ENCODE results near the gene FOXP2.
"Not testable (repeated sequence)": the region's sequence is repeated elsewhere in the genome, so short reads cannot be mapped to it uniquely, and the experiment has no call there.

FOXP2 gene

DNA sequence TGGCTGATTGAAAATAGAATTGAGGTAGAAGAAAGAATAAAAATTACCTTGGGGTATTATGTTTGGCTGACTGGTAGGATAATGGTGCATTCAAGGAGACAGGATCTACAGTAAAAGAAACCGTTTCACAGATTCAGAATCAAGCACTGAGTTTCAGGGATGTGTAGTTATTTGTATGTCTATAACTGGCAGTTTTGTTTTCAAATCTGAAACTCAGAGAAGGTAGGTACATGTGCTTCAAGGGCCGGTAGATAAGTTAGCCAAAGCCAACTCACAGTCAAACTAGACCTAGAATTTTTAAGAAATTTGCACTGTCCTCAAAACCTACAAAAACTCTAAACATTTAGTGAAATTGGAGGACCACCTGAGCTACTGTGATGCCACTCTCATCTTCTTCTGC lies 191.5 kb downstream of the FOXP2 start:
- TF ChIP-seq, protein P1, sequence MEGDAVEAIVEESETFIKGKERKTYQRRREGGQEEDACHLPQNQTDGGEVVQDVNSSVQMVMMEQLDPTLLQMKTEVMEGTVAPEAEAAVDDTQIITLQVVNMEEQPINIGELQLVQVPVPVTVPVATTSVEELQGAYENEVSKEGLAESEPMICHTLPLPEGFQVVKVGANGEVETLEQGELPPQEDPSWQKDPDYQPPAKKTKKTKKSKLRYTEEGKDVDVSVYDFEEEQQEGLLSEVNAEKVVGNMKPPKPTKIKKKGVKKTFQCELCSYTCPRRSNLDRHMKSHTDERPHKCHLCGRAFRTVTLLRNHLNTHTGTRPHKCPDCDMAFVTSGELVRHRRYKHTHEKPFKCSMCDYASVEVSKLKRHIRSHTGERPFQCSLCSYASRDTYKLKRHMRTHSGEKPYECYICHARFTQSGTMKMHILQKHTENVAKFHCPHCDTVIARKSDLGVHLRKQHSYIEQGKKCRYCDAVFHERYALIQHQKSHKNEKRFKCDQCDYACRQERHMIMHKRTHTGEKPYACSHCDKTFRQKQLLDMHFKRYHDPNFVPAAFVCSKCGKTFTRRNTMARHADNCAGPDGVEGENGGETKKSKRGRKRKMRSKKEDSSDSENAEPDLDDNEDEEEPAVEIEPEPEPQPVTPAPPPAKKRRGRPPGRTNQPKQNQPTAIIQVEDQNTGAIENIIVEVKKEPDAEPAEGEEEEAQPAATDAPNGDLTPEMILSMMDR (IDR thresholded peaks at IDR 0.05), result no peak
- H3K27me3 ChIP-seq, result no peaks in the 10 kb centered on the region
- no peak overlapping the region for H3K4me3 ChIP-seq (ENCODE audit: low read depth in 1 of 2, low read length in 1 of 2)
- H3K9me3 ChIP-seq, result no peaks in the 10 kb centered on the region
- no peaks in the 10 kb centered on the region for H3K4me1 ChIP-seq (ENCODE audit: control insufficient read depth in 1 of 2, insufficient read depth in 1 of 2, low read depth in 1 of 2, low read length in 1 of 2)
- H3K36me3 ChIP-seq, result no peaks in the 10 kb centered on the region
- no peak overlapping the region for H3K27ac ChIP-seq

DNA sequence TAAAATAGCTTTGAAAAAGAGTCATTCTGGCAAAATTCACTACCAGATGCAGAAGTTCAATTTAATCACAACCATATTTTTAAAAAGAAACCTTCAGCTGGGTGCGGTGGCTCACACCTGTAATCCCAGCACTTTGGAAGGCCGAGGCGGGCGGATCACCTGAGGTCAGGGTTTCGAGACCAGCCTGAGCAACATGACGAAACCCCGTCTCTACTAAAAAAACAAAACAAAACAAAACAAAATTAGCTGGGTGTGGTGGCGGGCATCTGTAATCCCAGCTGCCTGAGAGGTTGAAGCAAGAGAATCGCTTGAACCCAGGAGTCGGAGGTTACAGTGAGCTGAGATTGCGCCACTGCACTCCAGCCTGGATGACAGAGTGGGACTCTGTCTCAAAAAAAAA lies 194.2 kb downstream of the FOXP2 start:
- H3K4me3 ChIP-seq (ENCODE audit: low read depth in 1 of 2, low read length in 1 of 2); H3K27me3 ChIP-seq; H3K9me3 ChIP-seq; H3K36me3 ChIP-seq; H3K27ac ChIP-seq; H3K4me1 ChIP-seq (ENCODE audit: control insufficient read depth in 1 of 2, insufficient read depth in 1 of 2, low read depth in 1 of 2, low read length in 1 of 2): not testable (repeated sequence)

DNA sequence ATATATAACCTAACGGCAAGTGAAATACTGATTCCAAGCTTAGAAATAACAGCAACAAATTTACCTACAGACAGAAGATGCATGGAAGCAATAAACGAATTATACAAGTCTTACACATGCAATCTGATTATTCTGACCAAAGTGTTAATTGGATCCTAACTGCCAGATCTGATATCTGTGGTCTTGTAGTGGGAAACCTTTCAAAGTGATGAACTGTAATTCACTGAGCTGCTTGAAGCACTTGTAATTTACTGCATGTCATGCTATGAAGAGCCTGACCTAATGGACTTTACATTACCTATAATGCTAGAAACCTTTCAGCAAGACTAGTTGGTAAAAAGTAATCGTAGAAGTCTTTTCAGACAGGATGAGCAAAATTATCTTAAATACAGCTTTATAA lies 205.6 kb downstream of the FOXP2 start:
- Histone ChIP-seq H3K27ac (no peak overlapping the region), H3K4me1 (ENCODE audit: control insufficient read depth in 1 of 2, insufficient read depth in 1 of 2, low read depth in 1 of 2, low read length in 1 of 2) (no peaks in the 10 kb centered on the region), H3K9me3 (no peaks in the 10 kb centered on the region), H3K36me3 (no peaks in the 10 kb centered on the region), H3K27me3 (no peaks in the 10 kb centered on the region), H3K4me3 (ENCODE audit: low read depth in 1 of 2, low read length in 1 of 2) (no peak overlapping the region)
- TF ChIP-seq, protein P1 (IDR thresholded peaks at IDR 0.05), result no peak

DNA sequence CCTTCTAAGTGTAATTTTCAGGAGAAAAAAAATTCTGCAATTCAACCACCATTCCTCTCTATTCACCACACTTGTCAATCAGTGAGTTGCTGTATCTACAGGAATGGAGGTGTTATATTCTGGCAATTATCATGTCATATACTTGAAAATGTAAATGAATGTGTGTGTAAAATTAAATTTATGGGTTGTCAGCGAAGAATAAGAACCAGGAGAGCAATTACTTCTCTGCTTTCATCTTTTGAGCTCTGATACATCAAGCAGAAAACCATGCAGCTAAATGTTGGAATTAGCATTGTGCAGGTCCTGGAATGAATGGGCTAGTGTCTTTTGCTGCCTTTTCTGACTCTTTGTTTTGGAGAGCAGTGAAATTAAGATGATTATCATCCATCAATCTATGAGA lies 207.6 kb downstream of the FOXP2 start:
- Histone ChIP-seq H3K36me3 (no peaks in the 10 kb centered on the region), H3K9me3 (no peaks in the 10 kb centered on the region), H3K4me1 (ENCODE audit: control insufficient read depth in 1 of 2, insufficient read depth in 1 of 2, low read depth in 1 of 2, low read length in 1 of 2) (no peaks in the 10 kb centered on the region), H3K27ac (no peak overlapping the region), H3K4me3 (ENCODE audit: low read depth in 1 of 2, low read length in 1 of 2) (no peak overlapping the region), H3K27me3 (no peaks in the 10 kb centered on the region)
- TF ChIP-seq, protein P1 (IDR thresholded peaks at IDR 0.05), result no peak

DNA sequence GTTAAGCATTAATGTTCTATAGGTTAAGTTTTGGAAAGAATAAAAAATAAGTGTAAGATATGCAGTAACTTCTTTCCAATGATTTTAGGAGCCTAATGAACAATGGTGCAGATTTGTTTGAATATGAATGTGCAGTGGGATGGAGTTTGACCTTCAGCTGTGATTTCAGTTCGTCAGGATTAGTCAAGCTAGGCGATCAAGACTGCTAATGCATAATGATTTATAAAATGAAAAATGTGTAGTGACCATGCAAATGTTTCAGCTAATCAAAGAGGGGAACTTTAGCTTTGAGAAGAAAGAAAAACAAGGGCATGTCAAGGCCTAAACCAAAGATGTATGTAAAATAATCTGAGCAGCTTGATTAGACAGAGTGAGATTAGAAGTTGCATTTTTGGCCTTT lies 208.5 kb downstream of the FOXP2 start:
- no peak overlapping the region for H3K27ac ChIP-seq
- H3K4me1 ChIP-seq (ENCODE audit: control insufficient read depth in 1 of 2, insufficient read depth in 1 of 2, low read depth in 1 of 2, low read length in 1 of 2), result no peaks in the 10 kb centered on the region
- no peaks in the 10 kb centered on the region for H3K36me3 ChIP-seq
- H3K9me3 ChIP-seq, result no peaks in the 10 kb centered on the region
- H3K4me3 ChIP-seq (ENCODE audit: low read depth in 1 of 2, low read length in 1 of 2), result no peak overlapping the region
- H3K27me3 ChIP-seq, result no peaks in the 10 kb centered on the region
- TF ChIP-seq, protein P1 (IDR thresholded peaks at IDR 0.05), result no peak

DNA sequence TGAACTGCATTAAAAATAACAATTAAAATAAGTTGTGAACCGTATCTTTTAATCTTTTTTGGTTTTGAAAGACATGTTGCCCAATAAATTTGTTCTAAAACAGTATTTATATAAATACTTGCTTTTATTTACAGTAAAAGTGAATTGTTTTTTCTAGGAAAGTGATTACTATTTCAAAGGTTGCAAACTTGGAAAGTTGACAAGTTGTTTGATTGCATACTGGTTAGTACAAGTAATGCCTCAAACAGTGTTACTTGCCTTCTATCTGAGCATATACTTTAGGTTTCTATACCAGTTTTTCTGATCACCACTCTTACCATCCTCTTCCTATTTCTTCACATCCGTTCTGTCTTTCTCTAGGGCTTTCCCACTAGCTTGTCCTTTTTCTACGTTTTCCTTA lies 212.6 kb downstream of the FOXP2 start:
- H3K4me1 ChIP-seq (ENCODE audit: control insufficient read depth in 1 of 2, insufficient read depth in 1 of 2, low read depth in 1 of 2, low read length in 1 of 2), result no peaks in the 10 kb centered on the region
- no peaks in the 10 kb centered on the region for H3K9me3 ChIP-seq
- H3K27me3 ChIP-seq, result no peaks in the 10 kb centered on the region
- H3K27ac ChIP-seq, result no peak overlapping the region
- TF ChIP-seq, protein P1 (IDR thresholded peaks at IDR 0.05), result no peak
- no peaks in the 10 kb centered on the region for H3K36me3 ChIP-seq
- no peak overlapping the region for H3K4me3 ChIP-seq (ENCODE audit: low read depth in 1 of 2, low read length in 1 of 2)

Measured in neutrophil (primary cell).